Thyroid gland (tissue), 4 donors: ENCODE data around the gene PPP3CB.

Experiments used
- POLR2A ChIP-seq, 2 donors: fragments of 450-650 bp; IDR thresholded peaks; one replicate each; pipeline ENCODE4 v1.6.1; 2017; ENCODE audit warnings: antibody characterized with exemption in 2 of 2, mild to moderate bottlenecking in 2 of 2, moderate library complexity in 1 of 2
- TF ChIP-seq, protein P1 (sequence below), 6 experiments: fragments of 200-600 bp in 3 of 6; fragments of 450-650 bp in 3 of 6; sonication (generic) in 3 of 6; IDR thresholded peaks; one replicate each; pipeline ENCODE4 v1.5.1; 2016 to 2019; ENCODE audit warnings: antibody characterized with exemption in 6 of 6, mild to moderate bottlenecking in 2 of 6, inconsistent platforms in 1 of 6, moderate library complexity in 1 of 6

DNA sequence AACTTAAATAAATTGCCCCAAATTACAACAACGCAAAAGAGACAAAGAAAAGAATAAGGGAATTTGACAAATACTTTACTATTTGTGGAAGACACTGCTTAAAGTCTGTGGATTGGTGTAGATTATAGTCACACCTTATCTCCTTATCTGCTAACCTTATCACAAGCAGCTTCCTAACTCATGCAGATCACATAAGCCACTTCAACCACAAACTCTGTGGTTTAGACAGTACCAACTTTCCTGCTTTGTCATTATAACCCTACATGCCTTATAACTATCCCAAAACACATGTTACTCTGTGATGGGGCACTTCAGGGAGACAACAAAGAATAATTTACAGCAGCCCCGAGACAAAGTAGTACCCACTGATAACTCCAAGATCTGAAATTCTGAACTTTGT lies 41.5 kb upstream of the PPP3CB start:
- TF ChIP-seq POLR2A (IDR thresholded peaks at IDR 0.05), result no peak
- TF ChIP-seq, protein P1, sequence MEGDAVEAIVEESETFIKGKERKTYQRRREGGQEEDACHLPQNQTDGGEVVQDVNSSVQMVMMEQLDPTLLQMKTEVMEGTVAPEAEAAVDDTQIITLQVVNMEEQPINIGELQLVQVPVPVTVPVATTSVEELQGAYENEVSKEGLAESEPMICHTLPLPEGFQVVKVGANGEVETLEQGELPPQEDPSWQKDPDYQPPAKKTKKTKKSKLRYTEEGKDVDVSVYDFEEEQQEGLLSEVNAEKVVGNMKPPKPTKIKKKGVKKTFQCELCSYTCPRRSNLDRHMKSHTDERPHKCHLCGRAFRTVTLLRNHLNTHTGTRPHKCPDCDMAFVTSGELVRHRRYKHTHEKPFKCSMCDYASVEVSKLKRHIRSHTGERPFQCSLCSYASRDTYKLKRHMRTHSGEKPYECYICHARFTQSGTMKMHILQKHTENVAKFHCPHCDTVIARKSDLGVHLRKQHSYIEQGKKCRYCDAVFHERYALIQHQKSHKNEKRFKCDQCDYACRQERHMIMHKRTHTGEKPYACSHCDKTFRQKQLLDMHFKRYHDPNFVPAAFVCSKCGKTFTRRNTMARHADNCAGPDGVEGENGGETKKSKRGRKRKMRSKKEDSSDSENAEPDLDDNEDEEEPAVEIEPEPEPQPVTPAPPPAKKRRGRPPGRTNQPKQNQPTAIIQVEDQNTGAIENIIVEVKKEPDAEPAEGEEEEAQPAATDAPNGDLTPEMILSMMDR (IDR thresholded peaks at IDR 0.05), result no peak
